GM12872 (cell line): ENCODE data around the gene PFKFB4.

ENCODE experiments used
- TF ChIP-seq, protein P1 (sequence below): IDR thresholded peaks from 3 replicates; pipeline ENCODE4 v1.5.1; 2011; ENCODE audit warnings: low read depth, mild to moderate bottlenecking, low read length, moderate library complexity; ENCODE audit not compliant: insufficient read depth

Gene PFKFB4

DNA sequence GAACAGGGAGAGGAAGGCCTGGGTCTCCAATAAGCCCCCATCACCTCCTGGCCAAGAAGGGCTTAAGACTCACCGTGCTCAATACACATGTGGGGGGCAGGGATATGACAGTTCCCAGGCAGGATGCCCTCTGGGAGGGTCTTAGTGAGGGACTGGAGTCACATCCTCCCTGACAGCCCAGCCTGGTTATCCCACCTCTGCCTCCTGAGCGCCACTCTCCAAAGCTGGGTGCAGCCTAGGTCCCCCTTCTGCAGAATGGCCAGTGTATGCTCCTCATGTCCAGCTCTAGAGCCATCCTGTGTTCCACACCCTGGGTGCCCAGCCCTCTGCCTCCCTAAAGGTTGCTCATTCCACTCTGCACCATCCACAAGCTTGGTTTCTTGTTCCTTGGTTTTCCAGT lies 51.5 kb downstream of the PFKFB4 start:
- TF ChIP-seq, protein P1, sequence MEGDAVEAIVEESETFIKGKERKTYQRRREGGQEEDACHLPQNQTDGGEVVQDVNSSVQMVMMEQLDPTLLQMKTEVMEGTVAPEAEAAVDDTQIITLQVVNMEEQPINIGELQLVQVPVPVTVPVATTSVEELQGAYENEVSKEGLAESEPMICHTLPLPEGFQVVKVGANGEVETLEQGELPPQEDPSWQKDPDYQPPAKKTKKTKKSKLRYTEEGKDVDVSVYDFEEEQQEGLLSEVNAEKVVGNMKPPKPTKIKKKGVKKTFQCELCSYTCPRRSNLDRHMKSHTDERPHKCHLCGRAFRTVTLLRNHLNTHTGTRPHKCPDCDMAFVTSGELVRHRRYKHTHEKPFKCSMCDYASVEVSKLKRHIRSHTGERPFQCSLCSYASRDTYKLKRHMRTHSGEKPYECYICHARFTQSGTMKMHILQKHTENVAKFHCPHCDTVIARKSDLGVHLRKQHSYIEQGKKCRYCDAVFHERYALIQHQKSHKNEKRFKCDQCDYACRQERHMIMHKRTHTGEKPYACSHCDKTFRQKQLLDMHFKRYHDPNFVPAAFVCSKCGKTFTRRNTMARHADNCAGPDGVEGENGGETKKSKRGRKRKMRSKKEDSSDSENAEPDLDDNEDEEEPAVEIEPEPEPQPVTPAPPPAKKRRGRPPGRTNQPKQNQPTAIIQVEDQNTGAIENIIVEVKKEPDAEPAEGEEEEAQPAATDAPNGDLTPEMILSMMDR = no peak

- TF ChIP-seq, protein P1 = no peak
These were observed 52.3 kb downstream of the PFKFB4 start, which contains the start of gene SHISA5 for GRCh38 chr3:48504051-48504946. Gene SHISA5, minus strand, starts transcription at chr3:48504174. Its CDS starts 80 bp downstream, at chr3:48504094.

DNA sequence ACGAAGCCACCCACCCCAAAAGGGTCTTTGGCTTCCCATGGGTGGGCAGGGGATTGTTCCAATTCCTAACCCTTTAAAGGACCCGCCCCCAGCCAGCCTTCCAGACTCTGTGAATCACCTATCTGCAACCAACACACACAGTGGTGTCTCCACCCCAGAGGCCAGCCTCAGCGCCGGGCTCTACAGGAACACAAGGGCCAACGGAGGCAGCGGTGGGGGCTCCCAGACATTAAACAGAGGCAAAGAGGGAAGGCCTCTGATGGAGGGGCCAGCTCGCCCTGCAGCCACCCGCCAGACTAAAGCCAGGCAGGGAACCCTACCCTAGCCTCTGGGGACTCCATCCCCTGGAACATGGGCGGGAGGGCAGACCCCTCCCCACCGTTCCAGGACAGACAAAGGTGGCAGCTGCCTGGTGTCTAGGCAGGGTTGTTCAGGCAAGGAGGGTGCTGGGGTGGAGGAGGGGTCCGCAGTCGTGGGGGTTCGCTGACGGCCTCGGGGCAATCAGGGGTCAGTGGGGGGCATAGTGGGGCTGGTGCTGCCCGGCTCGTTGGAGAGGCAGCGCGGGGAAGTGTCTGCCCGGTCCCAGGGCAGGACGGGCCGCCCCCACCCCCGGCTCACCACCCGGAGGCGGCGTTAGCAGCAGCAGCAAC lies 53.1 kb downstream of the PFKFB4 start:
- TF ChIP-seq, protein P1 = no peak

GRCh38 chr3:48502728-48503168 lies 53.9 kb downstream of the PFKFB4 start:
- TF ChIP-seq, protein P1 = no peak

DNA sequence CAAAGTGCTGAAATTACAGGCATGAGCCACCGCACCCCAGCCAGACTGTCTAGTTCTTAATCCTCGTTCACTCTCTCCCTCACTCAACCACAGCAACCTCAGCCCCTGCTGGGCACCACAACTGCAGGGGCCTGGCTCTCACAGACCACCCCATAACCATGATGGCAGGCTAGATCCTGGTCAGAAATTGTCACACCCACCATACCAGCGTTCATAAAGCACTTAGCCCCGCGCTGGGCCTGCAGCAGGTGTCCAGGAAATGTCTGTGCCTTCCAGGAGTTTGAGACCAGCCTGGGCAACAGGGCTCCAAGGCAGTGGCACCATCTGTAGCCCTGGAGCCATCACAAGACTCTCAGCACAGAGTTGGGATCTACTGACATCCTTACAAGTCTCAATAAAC lies 54.5 kb downstream of the PFKFB4 start:
- TF ChIP-seq, protein P1 = no peak

- TF ChIP-seq, protein P1 = no peak
These were observed 55.4 kb downstream of the PFKFB4 start for GRCh38 chr3:48501196-48501595.

GRCh38 chr3:48500656-48501055 lies 55.9 kb downstream of the PFKFB4 start:
- TF ChIP-seq, protein P1 = no peak
